ENCODE measurements around the gene RAB36.

DNA sequence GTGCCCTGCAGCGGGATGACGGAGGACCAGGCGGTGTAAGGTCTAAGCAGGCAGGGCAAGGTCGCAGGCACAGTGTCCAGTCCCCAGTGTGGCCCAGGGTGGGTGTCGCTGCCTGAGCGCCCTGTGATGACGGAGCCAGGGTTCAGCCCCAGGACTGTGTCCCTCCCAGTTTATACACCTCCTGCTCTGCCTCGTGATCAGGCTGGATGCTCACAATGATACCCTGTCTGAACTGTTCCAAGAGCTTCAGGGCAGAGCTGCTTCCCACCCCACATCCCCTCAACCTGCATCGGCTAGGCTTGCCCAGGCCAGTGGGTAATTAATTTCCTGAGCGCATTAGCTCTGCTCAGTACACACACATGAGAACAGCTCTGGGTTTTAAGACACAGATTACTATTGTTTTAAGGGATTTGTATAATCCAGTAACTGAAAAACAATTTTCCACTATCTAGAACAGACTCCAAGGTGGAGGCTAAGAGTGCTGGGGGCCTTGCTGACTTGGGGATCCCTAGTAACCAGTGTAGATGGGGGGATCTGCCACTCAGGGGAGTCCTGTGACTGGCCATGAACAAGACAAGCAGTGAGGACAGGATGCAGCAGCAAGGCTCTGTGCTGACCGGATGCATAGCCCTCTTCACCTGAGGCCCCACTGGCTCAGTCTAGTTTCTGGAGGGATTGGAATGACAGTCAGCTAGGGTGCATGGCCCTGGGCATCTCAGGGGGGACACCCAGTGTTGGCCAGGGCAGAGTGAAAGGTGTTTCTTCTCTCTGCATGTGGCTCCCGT, 40.9 kb upstream of the RAB36 start:
- no peak for TF ChIP-seq CTCF (conservative IDR thresholded peaks at IDR 0.05; ENCODE audit: low read length)
- TF ChIP-seq EZH2phosphoT487 (IDR thresholded peaks at IDR 0.05; ENCODE audit: borderline replicate concordance, low read depth, low read length) = no peak
